GM18520 (cell line): ENCODE results near the gene ALDH8A1.

Source experiments
- ATAC-seq: cut with Tn5 transposase; IDR thresholded peaks from one replicate; pipeline ENCODE4 v1.9.1; 2021; ENCODE audit not compliant: unreplicated experiment

ALDH8A1 gene

DNA sequence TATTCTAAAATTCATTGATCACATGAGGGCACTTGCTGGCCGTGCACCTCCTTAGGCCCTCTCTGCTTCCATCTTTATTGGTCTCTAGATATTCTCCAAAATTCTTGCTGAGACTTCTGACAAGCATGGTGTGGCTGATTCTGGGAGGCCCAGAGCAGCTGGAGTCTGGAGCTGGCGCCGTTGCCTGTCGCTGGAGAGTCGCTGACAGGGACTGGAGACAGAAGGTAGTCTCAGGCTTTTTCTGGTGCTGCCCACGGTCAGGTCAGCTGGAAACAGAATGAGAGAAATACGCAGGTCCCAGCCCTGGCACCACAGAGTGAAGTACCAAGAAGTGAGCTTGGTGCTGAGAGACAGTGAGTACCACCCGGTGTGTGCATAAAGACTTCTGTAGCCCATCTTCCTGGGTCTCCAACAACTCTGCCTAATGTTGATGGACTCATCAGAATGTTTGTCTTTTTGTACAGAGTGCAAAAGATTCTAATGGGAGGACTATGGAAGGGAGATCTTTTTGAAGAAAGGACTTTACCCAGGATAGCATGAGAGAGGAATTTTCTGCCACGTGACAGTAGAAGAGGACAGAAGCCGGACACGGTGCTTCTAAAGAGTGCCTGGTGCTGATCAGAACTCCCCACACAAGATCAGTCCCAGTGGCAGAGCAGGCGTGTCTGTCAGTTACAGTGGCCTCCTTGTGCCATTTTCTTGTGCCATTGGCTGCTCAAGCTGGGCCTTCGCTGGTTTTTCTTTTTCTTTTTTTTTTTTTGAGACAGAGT is 1.8 kb upstream of the ALDH8A1 start:
- no peak for ATAC-seq

DNA sequence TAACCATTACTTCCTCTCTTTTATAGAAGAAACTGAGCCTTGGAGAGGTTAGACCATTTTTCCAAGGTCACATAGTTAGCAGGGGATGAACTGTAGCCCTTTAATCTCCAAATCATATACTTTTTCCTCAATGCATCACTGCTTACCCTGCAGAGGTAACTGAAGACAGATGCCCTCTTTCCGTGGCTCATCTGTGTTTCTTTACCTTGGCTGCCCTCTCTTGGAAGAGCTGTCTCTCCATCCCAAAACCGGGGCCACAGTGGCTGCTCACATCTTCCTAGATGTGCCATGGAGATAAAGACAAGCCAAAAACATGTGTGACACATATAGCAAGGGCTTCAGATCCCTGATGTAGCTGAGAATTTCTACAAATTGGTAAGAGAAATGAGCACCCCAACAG is 581 bp upstream of the ALDH8A1 start:
- no peak for ATAC-seq

DNA sequence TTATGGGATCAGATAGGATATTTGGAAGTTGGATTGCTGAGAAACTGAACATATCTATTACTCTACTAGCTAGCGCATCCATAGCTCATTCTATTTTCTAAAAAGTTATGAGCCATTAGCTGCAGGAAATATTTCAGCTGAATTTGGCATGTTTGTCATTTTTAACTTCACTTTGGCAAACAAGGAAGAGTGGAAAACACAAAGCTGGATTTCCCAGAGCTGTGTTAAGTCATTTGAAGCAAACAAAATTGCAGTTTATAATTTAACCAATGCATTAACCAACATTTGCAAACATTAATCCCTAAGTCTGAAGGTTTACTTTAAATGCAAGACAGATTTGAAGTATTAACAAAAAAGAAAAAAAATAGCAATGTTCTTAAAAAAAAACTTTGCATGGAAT is 1.2 kb downstream of the ALDH8A1 start:
- no peak for ATAC-seq

- no peak for ATAC-seq
These were observed 1.8 kb downstream of the ALDH8A1 start for GRCh38 chr6:134948142-134948541.

DNA sequence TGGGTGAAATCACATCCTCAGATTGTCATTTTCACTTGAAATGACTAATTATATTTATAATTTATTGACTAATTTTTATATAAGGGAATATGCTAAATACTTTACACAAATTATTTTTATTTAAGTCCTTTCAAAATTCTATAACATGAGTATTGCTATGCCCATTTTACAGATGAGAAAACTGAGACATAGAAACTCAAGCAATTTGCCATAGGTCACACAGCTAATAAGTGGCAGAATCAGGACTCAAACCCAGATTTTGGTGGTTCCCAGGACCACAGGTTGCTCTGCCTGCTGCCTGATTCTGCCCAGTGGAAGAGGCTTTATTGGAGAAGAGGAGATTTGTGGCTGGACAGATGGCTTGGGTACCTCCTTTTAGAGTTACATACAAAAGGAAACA is 4.9 kb downstream of the ALDH8A1 start:
- ATAC-seq: no peak

GRCh38 chr6:134943522-134944111 is 6.3 kb downstream of the ALDH8A1 start:
- no peak for ATAC-seq

GRCh38 chr6:134938896-134939295 is 11.0 kb downstream of the ALDH8A1 start:
- no peak for ATAC-seq

DNA sequence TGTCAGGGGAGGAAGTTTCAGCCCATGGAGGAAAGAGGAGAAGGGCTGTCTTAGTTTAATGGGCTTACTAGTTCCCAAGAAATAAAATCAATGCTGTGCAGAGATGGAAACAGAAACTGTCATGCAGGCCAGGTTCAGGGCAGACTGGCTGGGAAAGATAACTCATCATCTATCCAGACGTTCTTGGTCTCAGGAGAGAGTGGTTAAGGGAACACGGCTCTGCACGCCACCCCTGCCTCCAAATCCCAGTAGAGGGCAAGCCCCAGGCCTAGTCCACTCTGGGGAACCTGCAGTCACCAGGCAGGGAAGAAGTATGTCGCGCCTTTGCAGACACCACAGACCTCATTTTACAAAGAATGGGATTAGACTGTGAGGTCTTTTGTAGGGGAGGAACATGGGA is 12.5 kb downstream of the ALDH8A1 start:
- no peak for ATAC-seq

- ATAC-seq: no peak
These were observed 13.0 kb downstream of the ALDH8A1 start for GRCh38 chr6:134936931-134937330.

GRCh38 chr6:134936476-134936875 is 13.4 kb downstream of the ALDH8A1 start:
- no peak for ATAC-seq

- no peak for ATAC-seq
These were observed 15.0 kb downstream of the ALDH8A1 start for GRCh38 chr6:134934793-134935485.

- ATAC-seq: no peak
These were observed 17.1 kb downstream of the ALDH8A1 start for GRCh38 chr6:134932535-134933470.

DNA sequence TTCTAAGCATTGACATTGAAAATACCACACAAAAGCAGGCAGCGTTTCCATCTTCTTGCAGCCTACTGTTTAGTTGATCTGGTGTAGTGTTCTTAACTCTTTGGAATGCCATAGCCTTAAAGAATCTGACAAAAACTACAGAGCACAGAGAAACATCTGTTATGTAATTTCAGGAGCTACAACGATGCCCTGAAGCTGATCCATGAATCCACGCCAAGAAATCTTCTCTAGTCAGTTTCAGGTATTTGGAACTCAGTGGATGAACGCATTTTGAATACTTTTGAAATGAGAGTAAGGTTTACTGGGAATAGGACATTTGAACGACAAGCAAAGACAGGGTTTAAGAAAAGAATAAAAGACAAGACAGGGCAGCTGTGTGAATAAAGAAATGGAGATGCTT is 17.8 kb downstream of the ALDH8A1 start:
- no peak for ATAC-seq

- ATAC-seq: no peak
These were observed 19.4 kb downstream of the ALDH8A1 start for GRCh38 chr6:134930463-134930862.

- ATAC-seq: no peak
These were observed 21.6 kb downstream of the ALDH8A1 start for GRCh38 chr6:134928151-134928900.

DNA sequence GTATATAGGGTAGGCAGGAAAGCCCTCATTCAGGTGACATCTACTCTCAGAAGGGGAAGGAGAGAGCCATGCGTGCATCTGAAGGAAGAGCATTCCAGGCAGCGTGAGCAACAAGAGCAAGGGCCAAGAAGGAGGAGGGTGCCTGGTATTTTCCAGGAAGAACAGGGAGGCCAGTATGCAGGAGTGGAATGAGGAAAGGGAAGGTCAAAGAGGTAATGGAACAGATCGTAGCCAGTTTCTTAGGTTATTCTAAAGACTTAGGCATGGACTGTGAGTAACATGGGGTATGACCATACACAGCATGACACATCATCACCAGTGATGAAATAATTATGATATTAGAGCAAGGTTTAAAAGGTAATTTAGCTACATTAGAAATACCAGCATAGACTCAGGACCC is 24.1 kb downstream of the ALDH8A1 start:
- no peak for ATAC-seq

DNA sequence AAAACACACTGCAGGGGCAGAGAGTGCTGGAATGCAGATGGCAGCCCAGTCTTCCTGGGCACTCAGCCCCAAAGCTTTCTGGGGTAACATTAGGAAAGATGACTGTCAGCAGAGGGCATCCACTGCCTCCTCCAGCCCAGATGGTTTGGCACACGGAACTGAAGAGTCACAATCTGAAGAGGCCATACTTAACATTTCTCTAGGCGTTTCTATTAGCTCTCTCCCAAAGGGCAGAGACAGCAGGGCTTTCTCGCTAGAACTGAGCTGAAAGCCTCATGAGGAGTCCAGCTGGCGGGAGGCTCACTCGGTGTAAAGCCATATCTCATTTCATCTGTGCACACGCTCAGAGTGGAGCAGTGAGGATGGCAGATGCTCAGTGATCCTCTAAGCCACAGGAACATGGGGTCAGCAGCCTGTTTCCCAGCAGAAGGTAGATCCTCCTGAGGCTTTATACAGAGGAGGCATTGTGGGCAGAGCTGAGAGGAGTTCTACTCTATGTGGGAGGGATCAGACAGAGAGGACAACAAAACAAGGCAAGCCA is 28.1 kb downstream of the ALDH8A1 start:
- no peak for ATAC-seq

DNA sequence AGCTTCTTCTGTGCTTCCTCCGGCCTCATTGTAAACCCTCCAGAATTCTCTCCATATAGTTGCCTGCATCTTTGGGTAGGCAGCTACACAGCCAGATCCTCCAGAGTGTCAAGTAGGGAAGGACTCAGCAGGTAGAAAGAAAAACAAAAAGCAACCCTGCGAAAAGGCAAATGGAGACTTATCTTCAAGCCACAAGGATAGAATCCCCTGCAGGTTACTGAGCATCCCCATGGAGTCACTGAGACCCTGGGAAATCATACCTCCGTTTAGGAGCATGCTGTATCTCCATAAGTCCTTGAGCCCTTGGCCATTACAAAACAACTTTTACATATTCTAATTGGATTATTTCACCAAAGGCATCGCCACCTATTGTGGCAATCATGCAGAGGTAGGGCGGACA is 28.6 kb downstream of the ALDH8A1 start:
- ATAC-seq: no peak

- no peak for ATAC-seq
These were observed 29.5 kb downstream of the ALDH8A1 start for GRCh38 chr6:134920422-134920821.

DNA sequence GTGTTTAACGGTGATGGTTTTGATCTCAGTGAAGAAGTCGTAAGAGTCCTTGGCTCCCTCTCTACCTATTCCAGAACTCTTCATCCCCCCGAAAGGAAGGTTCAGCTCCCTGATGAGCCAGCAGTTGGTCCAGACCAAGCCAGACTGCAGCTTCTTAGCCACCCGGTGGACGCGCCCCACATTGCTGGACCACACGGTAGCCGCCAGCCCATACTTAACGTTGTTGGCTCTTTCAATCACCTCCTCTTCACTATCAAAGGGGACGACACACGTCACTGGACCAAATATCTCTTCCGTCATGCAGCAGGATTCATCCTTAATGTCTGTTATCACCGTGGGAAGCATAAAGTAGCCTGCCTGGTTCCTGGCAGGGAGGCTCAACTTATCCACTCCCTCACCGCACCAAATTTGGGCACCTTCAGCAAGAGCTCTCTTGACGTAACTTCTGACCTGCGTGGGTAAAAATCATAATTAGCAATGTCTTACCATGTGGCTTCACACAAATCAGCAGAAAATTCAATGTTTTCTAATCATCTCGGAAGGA is 31.4 kb downstream of the ALDH8A1 start:
- no peak for ATAC-seq
